Cerebellar nuclear complex (tissue), 1 donor: ENCODE data around the gene ATP2B3.

ENCODE experiments used
- DNase-seq, 2 experiments: peaks; one replicate each; lab custom pipeline; 2025; lab: John Stamatoyannopoulos, UW

The ATP2B3 gene

GRCh38 chrX:153533091-153533490 is 15.6 kb downstream of the ATP2B3 start:
- no peak for DNase-seq

- no peak for DNase-seq
Measured at GRCh38 chrX:153537080-153537479, 19.6 kb downstream of the ATP2B3 start.

GRCh38 chrX:153537526-153538295 is 20.3 kb downstream of the ATP2B3 start:
- no peak for DNase-seq

GRCh38 chrX:153538424-153538823 is 21.0 kb downstream of the ATP2B3 start:
- no peak for DNase-seq

GRCh38 chrX:153539171-153539978 is 21.9 kb downstream of the ATP2B3 start:
- DNase-seq: peak in 1 of 2 experiments; percentile 27

GRCh38 chrX:153539979-153540358 is 22.5 kb downstream of the ATP2B3 start:
- no peak for DNase-seq

GRCh38 chrX:153544727-153545126 is 27.3 kb downstream of the ATP2B3 start:
- no peak for DNase-seq

- DNase-seq: peak in 1 of 2 experiments; percentile 21
Measured at GRCh38 chrX:153546386-153546785, 28.9 kb downstream of the ATP2B3 start.

GRCh38 chrX:153547195-153547594 is 29.8 kb downstream of the ATP2B3 start:
- no peak for DNase-seq

GRCh38 chrX:153549231-153549630 is 31.8 kb downstream of the ATP2B3 start:
- DNase-seq: peak; percentile 30 to 31

GRCh38 chrX:153549807-153550206 is 32.4 kb downstream of the ATP2B3 start:
- no peak for DNase-seq

GRCh38 chrX:153551135-153551534 is 33.7 kb downstream of the ATP2B3 start:
- no peak for DNase-seq

GRCh38 chrX:153554519-153555167 is 37.2 kb downstream of the ATP2B3 start:
- DNase-seq: peak in 1 of 2 experiments; percentile 29

GRCh38 chrX:153556767-153557166 is 39.3 kb downstream of the ATP2B3 start:
- no peak for DNase-seq

- no peak for DNase-seq
Measured at GRCh38 chrX:153557618-153558355, 40.3 kb downstream of the ATP2B3 start.

GRCh38 chrX:153560000-153560399 is 42.6 kb downstream of the ATP2B3 start:
- DNase-seq: no peak

- no peak for DNase-seq
Measured at GRCh38 chrX:153560466-153560865, 43.0 kb downstream of the ATP2B3 start.

GRCh38 chrX:153561337-153561736 is 43.9 kb downstream of the ATP2B3 start:
- no peak for DNase-seq

- DNase-seq: no peak
Measured at GRCh38 chrX:153562546-153562945, 45.1 kb downstream of the ATP2B3 start.

GRCh38 chrX:153564047-153564606 is 46.7 kb downstream of the ATP2B3 start:
- DNase-seq: no peak

- DNase-seq: no peak
Measured at GRCh38 chrX:153565996-153566580, 48.6 kb downstream of the ATP2B3 start.
